ENCODE data around the gene LRRC8D. TPM values are rescaled to one million over a fixed set of nuclear protein-coding genes. Genes with fewer than 3 reads are reported as not detected.
"Not testable (repeated sequence)": the region's sequence is repeated elsewhere in the genome, so short reads cannot be mapped to it uniquely, and the experiment has no call there.

The LRRC8D gene
- total RNA-seq, 3 donors from 2014 or later (not counting 1 experiment from before 2014, with no cell fraction given): 16.2 to 26.2 (median 17.1) TPM

DNA sequence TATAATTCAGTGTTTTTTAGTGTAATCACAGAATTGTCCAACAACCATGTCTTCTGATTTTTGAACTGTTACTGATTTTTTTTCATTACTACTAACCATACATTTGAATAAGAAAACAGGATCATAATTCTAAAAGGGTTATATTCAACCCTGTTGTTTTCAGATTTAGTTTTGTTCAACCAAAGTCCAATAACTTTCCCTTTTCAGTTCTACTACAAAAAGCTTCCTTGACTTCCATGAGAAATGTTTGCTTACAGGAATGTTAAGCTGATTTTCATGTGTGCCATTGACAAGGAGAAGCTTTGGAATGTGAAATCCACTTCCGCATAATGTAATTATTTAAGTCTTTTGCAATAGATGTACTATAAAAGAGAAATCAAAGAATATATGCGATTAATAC is 102.1 kb downstream of the LRRC8D start:
- peaks cover 10 to 13% of the 10 kb centered on the region in 2 donors for H3K4me1 Mint-ChIP-seq
- no peaks in the 10 kb centered on the region for H3K4me1 ChIP-seq (ENCODE audit: control insufficient read depth, insufficient read depth, low read length)
- ATAC-seq: no peak
- no peak overlapping the region for H3K27ac ChIP-seq (ENCODE audit: low read length)
- no peaks in the 10 kb centered on the region for H3K36me3 ChIP-seq (ENCODE audit: control insufficient read depth, insufficient read depth, low read length)
- no peak overlapping the region for H3K4me3 ChIP-seq (ENCODE audit: low read length)
- no peaks in the 10 kb centered on the region for H3K9me3 Mint-ChIP-seq
- TF ChIP-seq, protein P1, sequence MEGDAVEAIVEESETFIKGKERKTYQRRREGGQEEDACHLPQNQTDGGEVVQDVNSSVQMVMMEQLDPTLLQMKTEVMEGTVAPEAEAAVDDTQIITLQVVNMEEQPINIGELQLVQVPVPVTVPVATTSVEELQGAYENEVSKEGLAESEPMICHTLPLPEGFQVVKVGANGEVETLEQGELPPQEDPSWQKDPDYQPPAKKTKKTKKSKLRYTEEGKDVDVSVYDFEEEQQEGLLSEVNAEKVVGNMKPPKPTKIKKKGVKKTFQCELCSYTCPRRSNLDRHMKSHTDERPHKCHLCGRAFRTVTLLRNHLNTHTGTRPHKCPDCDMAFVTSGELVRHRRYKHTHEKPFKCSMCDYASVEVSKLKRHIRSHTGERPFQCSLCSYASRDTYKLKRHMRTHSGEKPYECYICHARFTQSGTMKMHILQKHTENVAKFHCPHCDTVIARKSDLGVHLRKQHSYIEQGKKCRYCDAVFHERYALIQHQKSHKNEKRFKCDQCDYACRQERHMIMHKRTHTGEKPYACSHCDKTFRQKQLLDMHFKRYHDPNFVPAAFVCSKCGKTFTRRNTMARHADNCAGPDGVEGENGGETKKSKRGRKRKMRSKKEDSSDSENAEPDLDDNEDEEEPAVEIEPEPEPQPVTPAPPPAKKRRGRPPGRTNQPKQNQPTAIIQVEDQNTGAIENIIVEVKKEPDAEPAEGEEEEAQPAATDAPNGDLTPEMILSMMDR (IDR thresholded peaks at IDR 0.05): no peak
- peaks cover 7% of the 10 kb centered on the region for H3K36me3 Mint-ChIP-seq
- no peak overlapping the region for H3K27ac Mint-ChIP-seq
- no peaks in the 10 kb centered on the region for H3K27me3 ChIP-seq (ENCODE audit: control insufficient read depth, insufficient read depth, low read length)
- H3K4me3 Mint-ChIP-seq: no peak overlapping the region
- no peaks in the 10 kb centered on the region for H3K9me3 ChIP-seq (ENCODE audit: control insufficient read depth, insufficient read depth, low read length)
- DNase-seq: no peak
- no CpG with 5 or more reads among the region's 2 CpGs for WGBS (ENCODE audit: insufficient coverage)
- H3K27me3 Mint-ChIP-seq (ENCODE audit: low read depth in 2 of 2): no peaks in the 10 kb centered on the region
- intact Hi-C loops (cut with micrococcal nuclease): no loop called here

DNA sequence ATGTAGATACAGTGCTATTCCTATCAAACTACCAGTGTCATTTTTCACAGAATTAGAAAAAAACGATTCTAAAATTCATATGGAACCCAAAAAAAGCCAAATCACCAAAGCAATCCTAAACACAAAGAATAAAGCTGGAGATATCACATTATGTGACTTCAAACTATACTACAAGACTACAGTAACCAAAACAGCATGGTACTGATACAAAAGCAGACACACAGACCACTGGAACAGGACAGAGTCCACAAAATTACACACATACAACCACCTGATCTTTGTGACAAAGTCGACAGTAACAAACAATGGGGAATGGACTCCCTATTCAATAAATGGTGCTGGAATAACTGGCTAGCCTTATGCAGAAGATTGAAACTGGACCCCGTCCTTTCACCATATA is 102.7 kb downstream of the LRRC8D start:
- Mint-ChIP-seq H3K36me3 (peaks cover 7% of the 10 kb centered on the region), H3K9me3 (no peaks in the 10 kb centered on the region), H3K27ac (no peak overlapping the region), H3K27me3 (ENCODE audit: low read depth in 2 of 2) (no peaks in the 10 kb centered on the region), H3K4me1 (peaks cover 7 to 14% of the 10 kb centered on the region in 2 donors), H3K4me3 (no peak overlapping the region)
- Histone ChIP-seq H3K4me1 (ENCODE audit: control insufficient read depth, insufficient read depth, low read length) (no peaks in the 10 kb centered on the region), H3K9me3 (ENCODE audit: control insufficient read depth, insufficient read depth, low read length) (no peaks in the 10 kb centered on the region), H3K4me3 (ENCODE audit: low read length) (no peak overlapping the region), H3K27me3 (ENCODE audit: control insufficient read depth, insufficient read depth, low read length) (no peaks in the 10 kb centered on the region), H3K36me3 (ENCODE audit: control insufficient read depth, insufficient read depth, low read length) (no peaks in the 10 kb centered on the region), H3K27ac (ENCODE audit: low read length) (no peak overlapping the region)
- WGBS (ENCODE audit: insufficient coverage): 96% methylated on average over 3 of the region's 3 CpGs
- intact Hi-C loops (cut with micrococcal nuclease): no loop called here
- TF ChIP-seq, protein P1 (IDR thresholded peaks at IDR 0.05): no peak
- no peak for ATAC-seq
- DNase-seq: no peak

DNA sequence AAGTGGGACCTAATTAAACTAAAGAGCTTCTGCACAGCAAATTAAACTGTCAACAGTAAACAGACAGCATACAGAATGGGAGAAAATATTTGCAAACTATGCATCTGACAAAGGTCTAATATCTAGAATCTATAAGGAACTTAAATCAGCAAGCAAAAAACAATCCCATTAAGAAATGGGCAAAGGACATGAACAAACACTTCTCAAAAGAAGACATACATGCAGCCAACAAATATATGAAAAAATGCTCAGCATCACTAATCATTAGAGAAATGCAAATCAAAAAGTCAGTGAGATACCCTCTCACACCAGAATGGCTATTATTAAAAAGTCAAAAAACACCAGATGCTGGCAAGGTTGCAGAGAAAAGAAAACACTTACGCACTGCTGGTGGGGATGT is 103.2 kb downstream of the LRRC8D start:
- H3K4me1 ChIP-seq (ENCODE audit: control insufficient read depth, insufficient read depth, low read length); H3K4me3 Mint-ChIP-seq; H3K27ac ChIP-seq (ENCODE audit: low read length); DNase-seq; H3K36me3 Mint-ChIP-seq; intact Hi-C loops (cut with micrococcal nuclease); H3K4me3 ChIP-seq (ENCODE audit: low read length); H3K27ac Mint-ChIP-seq; H3K27me3 Mint-ChIP-seq (ENCODE audit: low read depth in 2 of 2); ATAC-seq; H3K27me3 ChIP-seq (ENCODE audit: control insufficient read depth, insufficient read depth, low read length); H3K36me3 ChIP-seq (ENCODE audit: control insufficient read depth, insufficient read depth, low read length); H3K9me3 Mint-ChIP-seq; H3K9me3 ChIP-seq (ENCODE audit: control insufficient read depth, insufficient read depth, low read length): not testable (repeated sequence)
- H3K4me1 Mint-ChIP-seq: peaks cover 4 to 13% of the 10 kb centered on the region in 2 donors
- 88% methylated on average over 1 of the region's 1 CpG for WGBS (ENCODE audit: insufficient coverage)

DNA sequence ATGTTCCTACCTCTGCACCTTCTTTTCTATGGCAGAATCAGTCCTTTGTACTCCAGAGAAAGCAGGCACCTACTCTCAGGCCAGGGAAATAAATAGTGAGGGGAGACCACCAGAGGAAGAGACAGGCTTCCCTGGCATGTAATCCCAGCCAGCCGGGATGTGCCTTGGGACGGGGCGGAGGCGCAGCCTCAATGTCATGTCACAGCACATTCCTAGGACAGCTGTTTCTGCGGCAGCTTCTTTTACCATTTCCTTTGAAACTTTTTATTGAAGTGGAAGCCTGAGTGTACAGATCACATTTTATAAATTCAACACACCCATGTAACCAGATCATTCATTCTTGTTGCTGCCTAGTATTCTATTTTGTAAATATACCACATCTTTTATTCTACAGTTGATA is 106.2 kb downstream of the LRRC8D start:
- H3K36me3 ChIP-seq (ENCODE audit: control insufficient read depth, insufficient read depth, low read length): no peaks in the 10 kb centered on the region

More for the DNA sequence above, 106.2 kb downstream of the LRRC8D start:
- no peaks in the 10 kb centered on the region for H3K9me3 ChIP-seq (ENCODE audit: control insufficient read depth, insufficient read depth, low read length)
- ATAC-seq (no peak), DNase-seq (no peak)
- Mint-ChIP-seq H3K4me3 (no peak overlapping the region), H3K27ac (no peak overlapping the region), H3K9me3 (no peaks in the 10 kb centered on the region), H3K27me3 (ENCODE audit: low read depth in 2 of 2) (no peaks in the 10 kb centered on the region), H3K36me3 (peaks cover 7% of the 10 kb centered on the region), H3K4me1 (peaks cover 0 to 10% of the 10 kb centered on the region in 2 donors)
- H3K4me3 ChIP-seq (ENCODE audit: low read length): no peak overlapping the region
- intact Hi-C loops (cut with micrococcal nuclease): no loop called here
- H3K27me3 ChIP-seq (ENCODE audit: control insufficient read depth, insufficient read depth, low read length): no peaks in the 10 kb centered on the region
- H3K27ac ChIP-seq (ENCODE audit: low read length): no peak overlapping the region
- 99% methylated on average over 5 of the region's 5 CpGs for WGBS (ENCODE audit: insufficient coverage)
- TF ChIP-seq, protein P1 (IDR thresholded peaks at IDR 0.05): no peak
- H3K4me1 ChIP-seq (ENCODE audit: control insufficient read depth, insufficient read depth, low read length): no peaks in the 10 kb centered on the region

Measured in natural killer cell (primary cell).